ENCODE data around the gene ARL2BP.

GRCh38 chr16:57245472-57246113, 534 bp downstream of the ARL2BP start:
- no peak for TF ChIP-seq TAF1 (IDR thresholded peaks at IDR 0.05; ENCODE audit: borderline replicate concordance, insufficient read depth, low read length)
- TF ChIP-seq, protein P1, sequence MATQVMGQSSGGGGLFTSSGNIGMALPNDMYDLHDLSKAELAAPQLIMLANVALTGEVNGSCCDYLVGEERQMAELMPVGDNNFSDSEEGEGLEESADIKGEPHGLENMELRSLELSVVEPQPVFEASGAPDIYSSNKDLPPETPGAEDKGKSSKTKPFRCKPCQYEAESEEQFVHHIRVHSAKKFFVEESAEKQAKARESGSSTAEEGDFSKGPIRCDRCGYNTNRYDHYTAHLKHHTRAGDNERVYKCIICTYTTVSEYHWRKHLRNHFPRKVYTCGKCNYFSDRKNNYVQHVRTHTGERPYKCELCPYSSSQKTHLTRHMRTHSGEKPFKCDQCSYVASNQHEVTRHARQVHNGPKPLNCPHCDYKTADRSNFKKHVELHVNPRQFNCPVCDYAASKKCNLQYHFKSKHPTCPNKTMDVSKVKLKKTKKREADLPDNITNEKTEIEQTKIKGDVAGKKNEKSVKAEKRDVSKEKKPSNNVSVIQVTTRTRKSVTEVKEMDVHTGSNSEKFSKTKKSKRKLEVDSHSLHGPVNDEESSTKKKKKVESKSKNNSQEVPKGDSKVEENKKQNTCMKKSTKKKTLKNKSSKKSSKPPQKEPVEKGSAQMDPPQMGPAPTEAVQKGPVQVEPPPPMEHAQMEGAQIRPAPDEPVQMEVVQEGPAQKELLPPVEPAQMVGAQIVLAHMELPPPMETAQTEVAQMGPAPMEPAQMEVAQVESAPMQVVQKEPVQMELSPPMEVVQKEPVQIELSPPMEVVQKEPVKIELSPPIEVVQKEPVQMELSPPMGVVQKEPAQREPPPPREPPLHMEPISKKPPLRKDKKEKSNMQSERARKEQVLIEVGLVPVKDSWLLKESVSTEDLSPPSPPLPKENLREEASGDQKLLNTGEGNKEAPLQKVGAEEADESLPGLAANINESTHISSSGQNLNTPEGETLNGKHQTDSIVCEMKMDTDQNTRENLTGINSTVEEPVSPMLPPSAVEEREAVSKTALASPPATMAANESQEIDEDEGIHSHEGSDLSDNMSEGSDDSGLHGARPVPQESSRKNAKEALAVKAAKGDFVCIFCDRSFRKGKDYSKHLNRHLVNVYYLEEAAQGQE (IDR thresholded peaks at IDR 0.05; ENCODE audit: insufficient read depth in 1 of 2, low read depth in 2 of 2, low read length in 2 of 2): no peak
- no peak for TF ChIP-seq POLR2AphosphoS5 (IDR thresholded peaks at IDR 0.05; ENCODE audit: low read depth, low read length)
- no peak for TF ChIP-seq FOXP2 (optimal IDR thresholded peaks at IDR 0.05; ENCODE audit: borderline replicate concordance, extremely low read depth, extremely low read length, insufficient read depth)

Measured in PFSK-1 (cell line).